ENCODE results near the gene UNK.

- TF ChIP-seq POLR2AphosphoS5 (IDR thresholded peaks at IDR 0.05; ENCODE audit: low read depth, low read length) (no peak), POLR2A (IDR thresholded peaks at IDR 0.05; ENCODE audit: low read depth, low read length) (no peak), TAF1 (IDR thresholded peaks at IDR 0.05; ENCODE audit: borderline replicate concordance, low read depth, low read length) (no peak)
Observed at GRCh38 chr17:75737133-75737962, 47.3 kb upstream of the UNK start.

Measured in GM12892 (cell line).